HG03565 (cell line): Measurements from ENCODE around the gene SRP14.
"Not testable (repeated sequence)": the region's sequence is repeated elsewhere in the genome, so short reads cannot be mapped to it uniquely, and the experiment has no call there.

Experiments
- ATAC-seq: cut with Tn5 transposase; IDR thresholded peaks from one replicate; pipeline ENCODE4 v1.9.1; 2021; ENCODE audit warnings: mild to moderate bottlenecking, moderate library complexity; ENCODE audit not compliant: unreplicated experiment

SRP14 gene

GRCh38 chr15:40032125-40032839, 6.7 kb downstream of the SRP14 start:
- no peak for ATAC-seq

GRCh38 chr15:40031300-40031699, 7.7 kb downstream of the SRP14 start:
- ATAC-seq, result no peak

- no peak for ATAC-seq
Measured at GRCh38 chr15:40029979-40030893, 8.7 kb downstream of the SRP14 start.

GRCh38 chr15:40028853-40029252, 10.1 kb downstream of the SRP14 start:
- no peak for ATAC-seq

GRCh38 chr15:40028193-40028592, 10.8 kb downstream of the SRP14 start:
- ATAC-seq, result no peak

- no peak for ATAC-seq
Measured at GRCh38 chr15:40016224-40016865, 22.6 kb downstream of the SRP14 start.

GRCh38 chr15:40014390-40014789, 24.6 kb downstream of the SRP14 start:
- no peak for ATAC-seq

GRCh38 chr15:40013372-40013771, 25.6 kb downstream of the SRP14 start:
- ATAC-seq, result not testable (repeated sequence)

- ATAC-seq, result no peak
Measured at GRCh38 chr15:40011303-40011702, 27.7 kb downstream of the SRP14 start.

- no peak for ATAC-seq
Measured at GRCh38 chr15:40010686-40011085, 28.3 kb downstream of the SRP14 start.

- no peak for ATAC-seq
Measured at GRCh38 chr15:40008061-40008765, 30.8 kb downstream of the SRP14 start.

GRCh38 chr15:40006646-40007045, 32.3 kb downstream of the SRP14 start:
- ATAC-seq, result no peak

- no peak for ATAC-seq
Measured at GRCh38 chr15:40006003-40006402, 33.0 kb downstream of the SRP14 start.

- no peak for ATAC-seq
Measured at GRCh38 chr15:40003116-40003916, 35.7 kb downstream of the SRP14 start.

- no peak for ATAC-seq
Measured at GRCh38 chr15:40002295-40002694, 36.7 kb downstream of the SRP14 start.

- no peak for ATAC-seq
Measured at GRCh38 chr15:39999538-40000200, 39.3 kb downstream of the SRP14 start.

- no peak for ATAC-seq
Measured at GRCh38 chr15:39998511-39999077, 40.4 kb downstream of the SRP14 start.

- ATAC-seq, result no peak
Measured at GRCh38 chr15:39997639-39998038, 41.3 kb downstream of the SRP14 start.

- no peak for ATAC-seq
Measured at GRCh38 chr15:39997031-39997430, 42.0 kb downstream of the SRP14 start.
